ENCODE data around the gene PPP6R2.
"Not testable (repeated sequence)": the region's sequence is repeated elsewhere in the genome, so short reads cannot be mapped to it uniquely, and the experiment has no call there.

PPP6R2 gene

GRCh38 chr22:50361688-50362087, 18.6 kb downstream of the PPP6R2 start:
- Histone ChIP-seq H3K36me3 (ENCODE audit: control insufficient read depth in 1 of 2, insufficient read depth in 2 of 2, low read length in 2 of 2) (peaks cover 0 to 21% of the 10 kb centered on the region in 2 donors), H3K27me3 (ENCODE audit: control insufficient read depth in 1 of 2, insufficient read depth in 2 of 2, low read length in 2 of 2) (no peaks in the 10 kb centered on the region), H3K4me3 (ENCODE audit: low read depth in 1 of 2, low read length in 2 of 2) (no peak overlapping the region), H3K9me3 (ENCODE audit: control insufficient read depth in 1 of 2, low read length in 2 of 2) (no peaks in the 10 kb centered on the region), H3K27ac (ENCODE audit: low read depth, low read length) (no peak overlapping the region), H3K9ac (ENCODE audit: low read depth in 1 of 2, low read length in 2 of 2) (peak overlapping the region in 1 of 2 donors; percentile 15), H3K4me1 (ENCODE audit: control insufficient read depth in 1 of 2, insufficient read depth in 2 of 2, low read length in 2 of 2) (peaks cover 0 to 9% of the 10 kb centered on the region in 2 donors)

GRCh38 chr22:50363166-50363802, 20.2 kb downstream of the PPP6R2 start:
- peaks cover 0 to 21% of the 10 kb centered on the region in 2 donors for H3K36me3 ChIP-seq (ENCODE audit: control insufficient read depth in 1 of 2, insufficient read depth in 2 of 2, low read length in 2 of 2)
- H3K27ac ChIP-seq (ENCODE audit: low read depth, low read length) = no peak overlapping the region
- no peaks in the 10 kb centered on the region for H3K27me3 ChIP-seq (ENCODE audit: control insufficient read depth in 1 of 2, insufficient read depth in 2 of 2, low read length in 2 of 2)
- H3K9me3 ChIP-seq (ENCODE audit: control insufficient read depth in 1 of 2, low read length in 2 of 2) = no peaks in the 10 kb centered on the region
- H3K4me1 ChIP-seq (ENCODE audit: control insufficient read depth in 1 of 2, insufficient read depth in 2 of 2, low read length in 2 of 2) = peaks cover 0 to 9% of the 10 kb centered on the region in 2 donors
- H3K9ac ChIP-seq (ENCODE audit: low read depth in 1 of 2, low read length in 2 of 2) = no peak overlapping the region
- no peak overlapping the region for H3K4me3 ChIP-seq (ENCODE audit: low read depth in 1 of 2, low read length in 2 of 2)

- H3K9me3 ChIP-seq (ENCODE audit: control insufficient read depth in 1 of 2, low read length in 2 of 2); H3K9ac ChIP-seq (ENCODE audit: low read depth in 1 of 2, low read length in 2 of 2); H3K27me3 ChIP-seq (ENCODE audit: control insufficient read depth in 1 of 2, insufficient read depth in 2 of 2, low read length in 2 of 2); H3K27ac ChIP-seq (ENCODE audit: low read depth, low read length); H3K4me3 ChIP-seq (ENCODE audit: low read depth in 1 of 2, low read length in 2 of 2); H3K4me1 ChIP-seq (ENCODE audit: control insufficient read depth in 1 of 2, insufficient read depth in 2 of 2, low read length in 2 of 2): not testable (repeated sequence)
- peaks cover 0 to 24% of the 10 kb centered on the region in 2 donors for H3K36me3 ChIP-seq (ENCODE audit: control insufficient read depth in 1 of 2, insufficient read depth in 2 of 2, low read length in 2 of 2)
These were observed 20.7 kb downstream of the PPP6R2 start for GRCh38 chr22:50363803-50364194.

- H3K27me3 ChIP-seq (ENCODE audit: control insufficient read depth in 1 of 2, insufficient read depth in 2 of 2, low read length in 2 of 2) = no peaks in the 10 kb centered on the region
- no peak overlapping the region for H3K9ac ChIP-seq (ENCODE audit: low read depth in 1 of 2, low read length in 2 of 2)
- H3K36me3 ChIP-seq (ENCODE audit: control insufficient read depth in 1 of 2, insufficient read depth in 2 of 2, low read length in 2 of 2) = peaks cover 0 to 7% of the 10 kb centered on the region in 2 donors
- H3K4me1 ChIP-seq (ENCODE audit: control insufficient read depth in 1 of 2, insufficient read depth in 2 of 2, low read length in 2 of 2) = peaks cover 0 to 6% of the 10 kb centered on the region in 2 donors
- no peak overlapping the region for H3K27ac ChIP-seq (ENCODE audit: low read depth, low read length)
- no peaks in the 10 kb centered on the region for H3K9me3 ChIP-seq (ENCODE audit: control insufficient read depth in 1 of 2, low read length in 2 of 2)
- H3K4me3 ChIP-seq (ENCODE audit: low read depth in 1 of 2, low read length in 2 of 2) = no peak overlapping the region
These were observed 24.8 kb downstream of the PPP6R2 start for GRCh38 chr22:50367778-50368500.

- no peaks in the 10 kb centered on the region for H3K27me3 ChIP-seq (ENCODE audit: control insufficient read depth in 1 of 2, insufficient read depth in 2 of 2, low read length in 2 of 2)
- no peak overlapping the region for H3K9ac ChIP-seq (ENCODE audit: low read depth in 1 of 2, low read length in 2 of 2)
- no peak overlapping the region for H3K27ac ChIP-seq (ENCODE audit: low read depth, low read length)
- no peaks in the 10 kb centered on the region for H3K4me1 ChIP-seq (ENCODE audit: control insufficient read depth in 1 of 2, insufficient read depth in 2 of 2, low read length in 2 of 2)
- no peak overlapping the region for H3K4me3 ChIP-seq (ENCODE audit: low read depth in 1 of 2, low read length in 2 of 2)
- no peaks in the 10 kb centered on the region for H3K9me3 ChIP-seq (ENCODE audit: control insufficient read depth in 1 of 2, low read length in 2 of 2)
- H3K36me3 ChIP-seq (ENCODE audit: control insufficient read depth in 1 of 2, insufficient read depth in 2 of 2, low read length in 2 of 2) = peaks cover 8 to 31% of the 10 kb centered on the region in 2 donors
These were observed 28.0 kb downstream of the PPP6R2 start for GRCh38 chr22:50371101-50371648.

- H3K4me1 ChIP-seq (ENCODE audit: control insufficient read depth in 1 of 2, insufficient read depth in 2 of 2, low read length in 2 of 2) = no peaks in the 10 kb centered on the region
- H3K27ac ChIP-seq (ENCODE audit: low read depth, low read length) = no peak overlapping the region
- no peaks in the 10 kb centered on the region for H3K27me3 ChIP-seq (ENCODE audit: control insufficient read depth in 1 of 2, insufficient read depth in 2 of 2, low read length in 2 of 2)
- H3K9me3 ChIP-seq (ENCODE audit: control insufficient read depth in 1 of 2, low read length in 2 of 2) = no peaks in the 10 kb centered on the region
- no peak overlapping the region for H3K4me3 ChIP-seq (ENCODE audit: low read depth in 1 of 2, low read length in 2 of 2)
- H3K36me3 ChIP-seq (ENCODE audit: control insufficient read depth in 1 of 2, insufficient read depth in 2 of 2, low read length in 2 of 2) = peaks cover 8 to 34% of the 10 kb centered on the region in 2 donors
- no peak overlapping the region for H3K9ac ChIP-seq (ENCODE audit: low read depth in 1 of 2, low read length in 2 of 2)
These were observed 33.0 kb downstream of the PPP6R2 start for GRCh38 chr22:50376085-50376651.

GRCh38 chr22:50381021-50381555, 38.0 kb downstream of the PPP6R2 start:
- H3K9me3 ChIP-seq (ENCODE audit: control insufficient read depth in 1 of 2, low read length in 2 of 2); H3K4me3 ChIP-seq (ENCODE audit: low read depth in 1 of 2, low read length in 2 of 2); H3K9ac ChIP-seq (ENCODE audit: low read depth in 1 of 2, low read length in 2 of 2); H3K4me1 ChIP-seq (ENCODE audit: control insufficient read depth in 1 of 2, insufficient read depth in 2 of 2, low read length in 2 of 2); H3K27me3 ChIP-seq (ENCODE audit: control insufficient read depth in 1 of 2, insufficient read depth in 2 of 2, low read length in 2 of 2); H3K27ac ChIP-seq (ENCODE audit: low read depth, low read length); H3K36me3 ChIP-seq (ENCODE audit: control insufficient read depth in 1 of 2, insufficient read depth in 2 of 2, low read length in 2 of 2): not testable (repeated sequence)

- Histone ChIP-seq H3K27me3 (ENCODE audit: control insufficient read depth in 1 of 2, insufficient read depth in 2 of 2, low read length in 2 of 2) (no peaks in the 10 kb centered on the region), H3K9ac (ENCODE audit: low read depth in 1 of 2, low read length in 2 of 2) (no peak overlapping the region), H3K4me3 (ENCODE audit: low read depth in 1 of 2, low read length in 2 of 2) (no peak overlapping the region), H3K9me3 (ENCODE audit: control insufficient read depth in 1 of 2, low read length in 2 of 2) (no peaks in the 10 kb centered on the region), H3K36me3 (ENCODE audit: control insufficient read depth in 1 of 2, insufficient read depth in 2 of 2, low read length in 2 of 2) (peaks cover 18 to 33% of the 10 kb centered on the region in 2 donors), H3K4me1 (ENCODE audit: control insufficient read depth in 1 of 2, insufficient read depth in 2 of 2, low read length in 2 of 2) (peaks cover 11 to 19% of the 10 kb centered on the region in 2 donors), H3K27ac (ENCODE audit: low read depth, low read length) (no peak overlapping the region)
These were observed 53.7 kb downstream of the PPP6R2 start for GRCh38 chr22:50396751-50397370.

- peaks cover 16 to 33% of the 10 kb centered on the region in 2 donors for H3K36me3 ChIP-seq (ENCODE audit: control insufficient read depth in 1 of 2, insufficient read depth in 2 of 2, low read length in 2 of 2)
- H3K27me3 ChIP-seq (ENCODE audit: control insufficient read depth in 1 of 2, insufficient read depth in 2 of 2, low read length in 2 of 2); H3K4me3 ChIP-seq (ENCODE audit: low read depth in 1 of 2, low read length in 2 of 2); H3K27ac ChIP-seq (ENCODE audit: low read depth, low read length); H3K9ac ChIP-seq (ENCODE audit: low read depth in 1 of 2, low read length in 2 of 2); H3K9me3 ChIP-seq (ENCODE audit: control insufficient read depth in 1 of 2, low read length in 2 of 2): not testable (repeated sequence)
- H3K4me1 ChIP-seq (ENCODE audit: control insufficient read depth in 1 of 2, insufficient read depth in 2 of 2, low read length in 2 of 2) = peaks cover 11 to 19% of the 10 kb centered on the region in 2 donors
These were observed 54.4 kb downstream of the PPP6R2 start for GRCh38 chr22:50397371-50398060.
